OCI-LY3 (cell line): ENCODE results near the gene APLF.

ENCODE experiments used
- EZH2phosphoT487 ChIP-seq: fragments of 200-600 bp; shearing (Covaris generic); IDR thresholded peaks from 2 replicates; pipeline ENCODE4 v1.6.1; 2018; ENCODE audit warnings: antibody characterized with exemption, mixed run types, low read depth
- TF ChIP-seq, protein P1 (sequence below): fragments of 200-600, 300-600 bp; sonication (generic); IDR thresholded peaks from 2 replicates; pipeline ENCODE4 v1.5.1; 2014; ENCODE audit warnings: antibody characterized with exemption, low read length, low read depth

DNA sequence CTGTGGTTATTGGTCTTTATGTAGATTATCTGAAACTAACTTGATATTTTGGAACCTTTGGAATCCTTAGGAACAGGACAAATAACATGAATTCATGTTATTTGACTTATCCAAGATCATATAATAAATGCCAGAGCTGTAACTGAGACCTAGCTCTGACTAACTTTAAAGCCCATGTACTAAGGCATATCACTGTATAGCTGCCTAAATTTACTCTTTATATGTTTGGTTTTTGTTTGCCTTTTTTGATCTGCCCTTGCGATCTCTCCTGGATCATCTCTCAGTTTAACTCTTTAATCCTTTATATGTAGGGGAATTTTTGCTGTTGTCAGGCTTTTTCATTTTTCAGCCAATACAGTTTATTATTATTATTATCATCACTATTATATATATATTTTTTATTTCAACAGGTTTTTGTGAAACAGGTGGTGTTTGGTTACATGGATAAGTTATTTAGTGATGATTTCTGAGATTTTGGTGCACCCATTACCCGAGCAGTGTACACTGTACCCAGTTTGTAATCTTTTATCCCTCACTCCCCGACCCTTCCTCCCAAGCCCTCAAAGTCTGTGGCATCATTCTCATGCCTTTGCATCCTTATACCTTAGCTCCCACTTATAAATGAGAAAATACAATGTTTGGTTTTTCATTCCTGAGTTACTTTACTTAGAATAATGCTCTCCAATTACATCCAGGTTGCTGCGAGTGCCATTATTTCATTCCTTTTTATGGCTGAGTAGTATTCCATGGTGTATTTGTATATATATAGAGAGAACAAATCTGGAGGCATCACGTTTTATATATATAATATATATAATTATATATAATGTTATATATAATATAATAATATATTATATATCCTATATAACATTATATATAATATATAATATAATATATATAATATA, 48.9 kb downstream of the APLF start:
- TF ChIP-seq, protein P1, sequence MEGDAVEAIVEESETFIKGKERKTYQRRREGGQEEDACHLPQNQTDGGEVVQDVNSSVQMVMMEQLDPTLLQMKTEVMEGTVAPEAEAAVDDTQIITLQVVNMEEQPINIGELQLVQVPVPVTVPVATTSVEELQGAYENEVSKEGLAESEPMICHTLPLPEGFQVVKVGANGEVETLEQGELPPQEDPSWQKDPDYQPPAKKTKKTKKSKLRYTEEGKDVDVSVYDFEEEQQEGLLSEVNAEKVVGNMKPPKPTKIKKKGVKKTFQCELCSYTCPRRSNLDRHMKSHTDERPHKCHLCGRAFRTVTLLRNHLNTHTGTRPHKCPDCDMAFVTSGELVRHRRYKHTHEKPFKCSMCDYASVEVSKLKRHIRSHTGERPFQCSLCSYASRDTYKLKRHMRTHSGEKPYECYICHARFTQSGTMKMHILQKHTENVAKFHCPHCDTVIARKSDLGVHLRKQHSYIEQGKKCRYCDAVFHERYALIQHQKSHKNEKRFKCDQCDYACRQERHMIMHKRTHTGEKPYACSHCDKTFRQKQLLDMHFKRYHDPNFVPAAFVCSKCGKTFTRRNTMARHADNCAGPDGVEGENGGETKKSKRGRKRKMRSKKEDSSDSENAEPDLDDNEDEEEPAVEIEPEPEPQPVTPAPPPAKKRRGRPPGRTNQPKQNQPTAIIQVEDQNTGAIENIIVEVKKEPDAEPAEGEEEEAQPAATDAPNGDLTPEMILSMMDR: no peak
- TF ChIP-seq EZH2phosphoT487: no peak
